UCSD-AML1 (cell line): Measurements from ENCODE around the gene UBA1.

Experiments used
- DNase-seq: peaks from one replicate; lab custom pipeline; 2025; ENCODE audit not compliant: unreplicated experiment; lab: John Stamatoyannopoulos, UW

The UBA1 gene

DNA sequence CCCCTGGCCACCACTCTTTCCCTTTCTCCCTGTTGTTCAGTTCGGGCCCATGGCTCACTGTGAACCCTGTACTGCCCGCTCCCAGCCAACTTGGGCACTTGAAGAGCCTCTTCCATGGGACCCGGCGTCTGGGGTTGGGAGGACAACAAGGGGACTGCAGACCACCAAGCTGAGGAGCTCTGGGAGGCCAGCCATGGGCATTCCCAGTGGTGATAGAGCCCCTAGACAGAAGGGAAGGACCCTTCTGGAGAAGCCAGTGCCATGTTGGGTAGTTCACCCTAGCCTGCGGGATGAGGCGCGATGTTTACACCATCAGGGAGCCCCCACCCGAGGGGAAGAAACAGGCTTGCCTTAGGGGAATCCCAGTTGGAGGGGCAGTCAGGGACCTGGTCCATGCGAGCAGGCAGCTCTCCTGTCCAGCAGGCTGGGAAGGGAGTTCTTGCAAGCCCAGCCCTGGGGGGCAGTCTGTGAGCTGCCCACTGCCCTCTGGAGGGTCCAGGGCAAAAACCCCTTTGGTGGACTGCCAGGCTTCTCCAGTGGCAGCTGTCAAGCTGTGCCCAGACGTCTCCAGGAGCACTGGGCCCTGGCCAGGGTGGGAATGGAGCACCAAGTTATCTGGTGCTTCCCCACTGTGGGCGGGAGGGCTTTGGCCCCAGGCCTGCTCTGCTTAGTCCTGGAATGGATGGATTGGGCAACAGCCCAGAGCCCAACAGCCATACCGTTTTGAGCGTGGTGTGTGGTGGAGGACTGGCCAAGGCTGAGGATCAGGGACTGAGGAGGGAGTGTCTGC lies 23.7 kb upstream of the UBA1 start:
- DNase-seq, result no peak

DNA sequence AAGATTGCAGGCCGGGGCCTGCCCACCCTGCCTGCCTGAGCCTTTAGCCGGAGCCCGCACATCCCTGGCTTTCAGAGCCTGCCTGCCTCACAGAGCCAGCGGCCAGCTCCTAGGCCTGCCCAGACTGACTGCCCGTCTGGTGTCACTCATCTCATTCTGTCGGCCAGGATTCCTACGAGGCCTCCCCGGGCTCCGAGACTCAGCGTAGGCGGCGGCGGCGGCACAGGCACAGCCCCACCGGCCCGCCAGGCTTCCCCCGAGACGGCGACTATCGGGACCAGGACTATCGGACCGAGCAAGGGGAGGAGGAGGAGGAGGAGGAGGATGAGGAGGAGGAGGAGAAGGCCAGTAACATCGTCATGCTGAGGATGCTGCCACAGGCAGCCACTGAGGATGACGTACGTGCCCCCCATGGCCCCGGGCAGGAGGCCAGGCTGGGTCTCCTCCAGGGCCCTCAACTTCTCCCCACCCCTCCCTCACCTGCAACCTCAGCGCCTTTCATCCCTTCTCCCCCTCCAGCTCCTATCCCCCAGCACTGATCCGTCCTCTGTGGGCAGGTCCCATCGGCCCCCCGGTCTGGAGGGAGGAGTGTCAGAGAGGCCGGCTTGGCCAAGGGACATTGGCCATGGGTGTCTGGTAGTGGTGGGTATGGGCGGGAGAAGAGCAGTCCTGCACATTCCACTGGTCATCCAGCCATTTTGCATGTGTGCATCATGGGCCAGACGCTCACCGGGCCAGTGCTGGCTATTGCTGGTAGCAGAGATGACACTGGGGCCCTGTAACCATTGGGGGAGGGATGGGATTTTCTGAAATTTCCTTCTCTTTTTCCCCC lies 22.6 kb upstream of the UBA1 start:
- DNase-seq, result no peak

DNA sequence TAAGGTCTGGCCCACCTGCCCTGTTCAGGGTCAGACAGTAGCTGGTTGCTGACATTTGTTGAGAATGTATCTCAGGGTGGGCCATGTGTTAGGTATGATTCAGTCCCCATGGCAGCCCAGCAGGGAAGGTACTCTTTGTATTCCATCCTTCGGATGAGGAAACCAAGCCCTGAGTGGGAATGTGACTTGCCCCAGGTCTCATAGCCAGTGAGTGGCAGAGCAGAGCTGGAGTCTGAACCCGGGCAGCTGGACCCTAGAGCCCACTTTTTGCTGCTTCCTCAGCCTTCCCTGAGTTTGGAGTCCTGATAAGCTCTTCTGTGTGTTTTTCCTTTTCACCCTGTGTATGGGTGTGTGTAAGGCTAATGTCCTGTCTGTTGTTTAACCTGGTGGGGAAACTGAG lies 21.6 kb upstream of the UBA1 start:
- DNase-seq, result no peak

DNA sequence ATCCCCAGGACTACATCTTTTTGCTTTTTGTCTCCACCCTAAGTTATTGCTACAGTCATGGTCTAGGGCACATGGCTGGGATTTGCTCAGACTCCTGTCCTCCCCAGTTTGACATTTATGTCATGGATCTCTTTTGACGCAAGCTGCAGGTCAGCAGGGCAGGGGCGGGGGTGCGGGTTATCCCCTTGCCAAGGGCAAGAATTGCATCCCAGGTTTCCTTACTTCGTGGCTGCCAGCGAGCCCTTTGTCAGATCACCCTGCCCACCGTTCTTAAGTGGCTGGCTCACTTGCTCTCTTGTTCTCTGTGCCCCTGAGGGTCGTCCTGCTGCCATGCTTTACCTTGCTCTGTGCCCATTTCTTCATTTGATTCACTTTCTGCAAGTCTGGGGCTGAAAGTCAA lies 21.1 kb upstream of the UBA1 start:
- DNase-seq, result no peak

DNA sequence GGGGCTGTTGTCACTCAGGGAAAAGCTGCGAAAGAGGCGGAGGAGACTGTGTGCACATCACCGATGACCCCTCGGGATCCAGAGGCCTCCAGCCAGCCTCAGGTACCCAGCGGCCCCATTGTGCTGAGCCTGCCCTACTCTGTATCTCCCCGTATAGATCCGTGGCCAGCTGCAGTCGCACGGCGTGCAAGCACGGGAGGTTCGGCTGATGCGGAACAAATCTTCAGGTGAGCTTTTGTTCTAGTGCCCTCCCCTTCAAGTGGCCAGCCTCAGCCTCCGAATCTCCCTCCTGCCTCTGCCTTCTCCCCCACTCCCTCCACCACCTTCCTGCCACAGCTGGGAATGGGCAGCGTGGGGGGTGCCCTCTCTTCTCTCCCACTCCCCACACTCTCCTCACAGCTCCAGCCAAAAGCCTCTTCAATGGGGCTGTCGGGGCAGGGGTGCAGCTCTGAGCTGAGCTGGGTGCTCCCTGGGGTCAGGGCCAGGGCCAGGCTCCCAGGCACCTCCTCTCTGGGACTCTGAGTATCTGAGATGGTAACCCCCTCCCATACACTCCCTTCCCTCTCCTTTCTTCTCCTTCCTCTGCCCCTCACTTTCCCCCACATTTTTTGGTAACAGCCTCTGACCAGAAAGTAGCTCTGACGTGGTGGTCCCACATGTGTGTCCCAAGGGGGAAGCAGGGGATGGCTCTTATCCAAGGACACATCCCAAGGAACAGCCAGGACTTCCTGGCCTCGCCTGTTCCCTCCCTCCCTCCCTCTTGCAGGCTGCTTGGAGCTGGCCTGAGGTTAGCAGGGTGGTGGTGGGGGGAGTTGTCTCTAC lies 20.4 kb upstream of the UBA1 start:
- DNase-seq, result no peak

DNA sequence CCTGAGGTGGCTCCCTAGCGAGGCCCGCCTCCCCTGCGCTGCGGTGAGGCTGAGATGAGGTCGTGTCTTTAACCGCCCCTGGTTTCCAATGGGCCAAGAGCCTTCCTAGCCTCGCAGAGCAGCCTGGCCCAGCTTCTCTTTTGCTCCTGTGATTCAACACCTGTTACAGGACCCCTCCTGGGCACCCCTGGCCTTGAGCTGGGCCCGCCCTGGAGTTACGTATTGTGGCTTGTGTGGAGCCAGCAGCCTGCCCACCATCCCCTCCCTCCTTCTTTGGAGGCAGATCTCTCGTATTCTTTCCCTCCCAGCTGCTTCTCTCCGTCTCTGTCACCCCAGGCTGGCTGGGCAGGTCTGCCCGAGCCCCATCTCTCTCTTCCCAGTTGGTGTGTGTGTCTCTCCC lies 19.3 kb upstream of the UBA1 start:
- DNase-seq, result no peak

DNA sequence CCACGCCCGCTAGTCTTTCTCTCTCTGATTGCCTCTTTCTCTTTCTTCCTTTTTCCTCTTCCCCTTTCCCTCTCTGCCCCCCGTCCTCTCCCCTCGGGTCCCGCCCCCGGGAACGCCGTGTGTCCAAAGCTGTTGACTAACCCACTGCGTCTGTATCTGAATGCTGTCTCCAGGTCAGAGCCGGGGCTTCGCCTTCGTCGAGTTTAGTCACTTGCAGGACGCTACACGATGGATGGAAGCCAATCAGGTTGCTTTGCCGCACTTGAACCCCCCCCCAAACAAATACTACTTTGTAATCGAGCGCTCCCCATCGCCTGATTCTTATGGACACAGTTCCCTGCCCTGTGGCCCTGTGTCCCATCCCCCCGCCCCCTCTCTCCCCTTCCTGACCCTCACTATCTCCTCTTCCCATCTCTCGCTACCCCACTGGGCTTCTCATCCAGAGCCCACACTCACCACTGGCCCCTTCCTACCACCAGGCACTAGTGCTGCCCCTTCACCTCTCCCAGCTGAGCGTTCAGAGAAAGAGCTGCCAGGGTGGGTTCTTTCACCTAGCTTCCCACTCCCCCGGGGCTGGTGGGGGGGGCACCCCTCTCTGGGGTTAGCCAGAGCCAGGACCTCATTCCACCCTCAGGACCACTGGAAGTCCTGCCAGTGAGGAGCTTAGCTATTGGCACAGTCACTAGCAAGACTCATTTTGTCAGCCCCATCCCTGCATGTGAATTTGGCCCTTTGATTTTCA lies 18.6 kb upstream of the UBA1 start:
- DNase-seq, result no peak

DNA sequence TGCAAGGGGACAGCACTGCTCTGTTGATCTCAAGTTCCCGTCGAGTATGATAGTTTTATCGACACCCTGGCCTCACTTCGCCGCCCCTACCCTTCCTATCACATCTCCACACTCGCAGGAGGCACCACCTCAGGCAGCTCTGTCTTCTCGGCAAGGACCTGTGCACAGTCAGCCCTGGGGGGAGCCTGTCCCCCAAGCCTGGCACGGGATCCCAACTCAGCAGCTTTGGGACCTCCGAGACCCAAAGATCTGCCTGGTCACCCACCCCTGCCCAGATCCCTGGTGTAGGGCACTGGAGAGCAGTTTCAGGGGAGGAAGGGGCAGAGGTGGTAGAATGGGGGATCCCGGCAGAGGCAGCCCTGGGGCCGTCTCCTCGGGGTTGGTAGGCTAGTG lies 18.0 kb upstream of the UBA1 start:
- DNase-seq, result no peak

DNA sequence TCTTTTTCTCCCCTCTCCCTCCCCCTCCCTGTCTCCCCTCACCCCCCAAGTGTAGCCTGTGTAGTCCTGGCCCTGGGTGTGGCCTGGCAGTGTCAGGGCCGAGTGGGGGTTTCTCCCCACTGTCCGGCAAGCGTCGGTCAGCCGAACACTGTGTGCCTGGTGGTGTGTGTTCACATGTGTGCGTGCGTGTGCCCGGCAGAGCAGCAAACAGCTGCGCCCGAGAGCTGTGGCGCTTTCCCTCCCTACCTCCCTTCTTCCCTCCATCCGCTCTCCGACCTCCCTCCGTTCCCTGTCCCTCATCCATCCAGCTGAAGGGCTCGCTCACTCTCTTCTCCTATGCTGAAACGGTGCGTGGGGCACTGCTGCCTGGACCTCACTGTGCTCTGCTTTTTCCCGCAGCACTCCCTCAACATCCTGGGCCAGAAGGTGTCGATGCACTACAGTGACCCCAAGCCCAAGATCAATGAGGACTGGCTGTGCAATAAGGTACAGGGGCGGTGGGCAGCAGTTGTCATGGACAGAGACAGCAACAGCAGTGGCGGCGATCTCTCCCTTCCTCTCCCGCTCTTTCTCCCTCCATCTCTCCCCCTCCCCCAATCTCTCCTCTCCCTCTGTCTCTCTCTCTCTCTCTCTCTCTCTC lies 17.4 kb upstream of the UBA1 start:
- no peak for DNase-seq

DNA sequence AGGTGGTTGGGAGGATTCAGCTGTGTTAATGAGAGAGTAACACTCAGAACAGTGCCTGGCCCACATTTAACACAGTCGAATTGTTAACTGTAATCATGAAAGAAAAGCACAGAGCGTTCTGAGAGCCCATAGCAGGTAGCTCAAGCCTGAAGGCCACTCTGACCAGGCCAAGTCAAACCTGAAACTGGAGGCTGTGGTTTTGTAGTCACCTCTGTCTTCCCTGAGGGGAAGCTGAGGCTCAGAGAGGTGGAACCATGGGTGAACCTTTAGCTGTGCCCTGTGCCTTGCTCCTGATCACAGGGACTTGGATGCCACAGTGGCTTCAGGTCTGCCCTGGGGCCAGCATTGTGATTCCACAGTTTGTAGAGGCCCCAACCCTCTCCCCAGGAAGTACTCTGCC lies 16.6 kb upstream of the UBA1 start:
- no peak for DNase-seq

DNA sequence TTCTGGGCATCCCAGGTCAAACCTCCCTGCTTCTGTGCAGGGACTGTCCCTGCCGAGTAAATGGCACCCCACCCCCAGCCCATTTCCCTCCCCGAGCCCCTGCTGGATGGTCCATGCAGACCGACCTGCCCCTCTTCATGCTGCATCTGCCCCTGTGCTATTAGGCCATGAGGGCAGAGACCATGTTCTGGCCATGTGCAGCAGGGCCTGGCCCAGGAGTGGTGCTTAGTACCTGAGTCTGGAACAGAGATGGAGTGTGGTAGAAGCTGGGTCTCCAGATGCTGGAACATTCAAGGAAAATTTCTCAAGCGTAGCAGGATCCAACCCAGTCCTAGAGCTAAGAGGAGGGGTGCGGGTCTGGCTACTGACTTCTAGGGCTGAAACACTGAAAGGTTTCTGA lies 15.3 kb upstream of the UBA1 start:
- no peak for DNase-seq

DNA sequence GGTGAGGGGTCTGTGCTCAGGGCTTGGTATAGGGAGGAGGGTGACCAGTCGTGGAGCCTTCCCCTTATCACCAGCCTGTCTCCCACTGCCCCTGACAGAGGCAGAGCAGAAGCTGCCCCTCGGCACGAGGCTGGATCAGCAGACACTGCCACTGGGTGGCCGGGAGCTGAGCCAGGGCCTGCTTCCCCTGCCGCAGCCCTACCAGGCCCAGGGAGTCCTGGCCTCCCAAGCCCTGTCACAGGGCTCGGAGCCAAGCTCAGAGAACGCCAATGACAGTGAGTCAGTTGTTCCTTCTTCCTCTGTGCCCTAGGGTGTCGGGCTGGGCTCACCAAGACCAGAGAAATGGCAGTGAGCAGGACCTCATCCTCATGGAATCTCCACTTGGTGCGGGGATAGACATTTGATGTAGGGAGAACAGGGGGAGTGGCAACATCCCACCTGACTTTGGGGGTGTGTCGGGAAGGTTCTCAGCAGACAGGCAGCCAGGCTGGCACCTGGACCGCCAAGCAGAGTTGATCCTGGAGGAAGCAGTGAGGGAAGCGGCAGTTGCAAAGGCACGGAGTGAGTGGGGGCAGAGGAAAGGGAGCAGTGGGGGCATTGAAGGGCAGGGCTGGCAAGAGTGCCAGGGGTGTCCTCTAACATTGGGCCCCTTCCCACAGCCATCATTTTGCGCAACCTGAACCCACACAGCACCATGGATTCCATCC lies 14.3 kb upstream of the UBA1 start:
- no peak for DNase-seq

DNA sequence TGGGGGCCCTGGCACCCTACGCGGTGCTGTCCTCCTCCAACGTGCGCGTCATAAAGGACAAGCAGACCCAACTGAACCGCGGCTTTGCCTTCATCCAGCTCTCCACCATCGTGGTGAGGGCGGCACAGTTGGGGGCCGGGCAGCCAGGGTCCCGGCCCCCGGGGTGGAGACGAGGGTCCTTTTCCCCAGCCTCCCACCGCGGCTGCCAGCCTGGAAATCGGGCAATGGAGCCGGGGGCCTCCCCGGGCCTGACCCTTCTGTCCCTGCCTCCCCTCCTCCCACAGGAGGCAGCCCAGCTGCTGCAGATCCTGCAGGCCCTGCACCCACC lies 13.7 kb upstream of the UBA1 start:
- no peak for DNase-seq

DNA sequence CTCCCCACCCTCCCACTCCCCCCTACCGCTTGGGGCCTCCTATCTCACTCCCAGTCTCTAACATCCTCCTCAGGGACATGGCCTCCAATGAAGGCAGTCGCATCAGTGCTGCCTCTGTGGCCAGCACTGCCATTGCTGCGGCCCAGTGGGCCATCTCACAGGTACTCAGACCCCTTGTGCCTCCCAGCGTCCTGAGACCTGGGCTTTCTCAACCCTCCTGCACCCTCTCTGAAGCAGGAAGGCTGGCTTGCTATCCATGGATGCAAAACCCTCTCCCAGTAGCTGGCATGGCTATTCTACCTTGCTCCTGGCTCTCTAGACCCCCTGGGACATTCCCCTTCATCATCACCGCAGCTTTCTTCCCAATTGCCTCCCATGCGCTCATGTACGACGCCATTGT lies 13.3 kb upstream of the UBA1 start:
- DNase-seq, result no peak

DNA sequence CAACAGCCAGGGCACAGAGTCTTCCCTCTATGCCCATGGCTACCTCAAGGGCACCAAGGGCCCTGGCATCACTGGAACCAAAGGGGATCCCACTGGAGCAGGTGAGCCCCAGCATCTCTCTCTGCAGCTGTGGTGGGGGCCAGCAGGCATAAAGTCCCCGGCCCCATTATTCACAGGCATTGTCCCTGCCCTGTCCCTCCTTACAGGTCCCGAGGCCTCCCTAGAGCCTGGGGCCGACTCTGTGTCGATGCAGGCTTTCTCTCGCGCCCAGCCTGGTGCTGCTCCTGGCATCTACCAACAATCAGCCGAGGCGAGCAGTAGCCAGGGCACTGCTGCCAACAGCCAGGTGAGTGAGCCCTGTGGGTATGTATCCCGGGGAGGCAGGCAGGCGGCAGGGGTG lies 12.3 kb upstream of the UBA1 start:
- DNase-seq, result no peak

DNA sequence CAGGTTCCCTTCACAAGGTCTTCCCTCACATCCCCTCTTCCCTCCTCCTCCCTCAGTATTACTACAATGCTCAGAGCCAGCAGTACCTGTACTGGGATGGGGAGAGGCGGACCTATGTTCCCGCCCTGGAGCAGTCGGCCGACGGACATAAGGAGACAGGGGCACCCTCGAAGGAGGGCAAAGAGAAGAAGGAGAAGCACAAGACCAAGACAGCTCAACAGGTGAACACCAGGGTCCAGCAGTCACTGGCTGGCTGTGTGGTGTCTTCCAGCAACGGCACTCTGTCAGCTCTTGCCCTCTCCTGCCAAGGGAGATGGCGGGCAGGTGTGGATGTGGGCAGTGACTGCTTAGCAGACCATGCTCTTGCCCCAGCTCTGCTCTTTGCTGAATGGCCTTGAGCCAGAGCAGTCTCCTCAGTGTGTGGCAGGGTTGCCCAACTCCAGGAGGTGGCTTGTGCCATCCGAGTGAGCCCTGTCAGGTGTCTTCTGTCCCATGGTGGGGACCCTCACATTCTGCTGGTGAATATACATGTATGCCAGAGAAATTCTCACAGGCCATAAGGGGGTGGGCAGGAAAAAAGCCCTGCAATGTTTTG lies 11.4 kb upstream of the UBA1 start:
- no peak for DNase-seq

DNA sequence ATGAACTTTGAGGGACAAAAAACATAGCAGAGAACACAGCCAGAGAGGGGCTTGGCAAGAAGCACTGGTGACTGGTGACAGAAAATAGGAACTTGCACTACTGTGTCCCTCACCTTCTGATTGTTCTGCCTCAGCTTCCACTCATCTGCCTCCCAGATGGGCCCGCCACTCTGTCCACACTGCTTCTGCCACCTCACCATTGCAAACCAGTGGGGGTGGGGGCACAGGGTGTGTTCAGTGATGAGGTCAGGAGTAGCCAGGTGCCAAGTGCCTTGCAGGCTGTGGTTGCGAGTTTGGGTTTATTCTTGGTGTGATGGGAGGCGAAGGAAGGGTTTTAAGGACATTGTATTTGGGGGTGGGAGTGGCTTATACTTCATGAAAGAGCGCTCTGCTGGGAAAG lies 9.1 kb upstream of the UBA1 start:
- no peak for DNase-seq

DNA sequence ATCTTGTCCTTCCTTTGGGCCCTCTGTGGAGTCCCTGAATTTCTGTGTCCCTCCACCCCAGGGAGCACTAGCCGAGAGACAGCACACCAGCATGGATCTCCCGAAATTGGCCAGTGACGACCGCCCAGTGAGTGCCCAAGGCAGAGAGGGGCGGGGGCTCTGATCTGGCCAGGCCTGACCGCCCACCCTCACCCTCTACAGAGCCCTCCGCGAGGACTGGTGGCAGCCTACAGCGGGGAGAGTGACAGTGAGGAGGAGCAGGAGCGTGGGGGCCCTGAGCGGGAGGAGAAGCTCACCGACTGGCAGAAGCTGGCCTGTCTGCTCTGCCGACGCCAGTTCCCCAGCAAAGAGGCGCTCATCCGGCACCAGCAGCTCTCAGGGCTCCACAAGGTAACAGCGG lies 8.4 kb upstream of the UBA1 start:
- DNase-seq, result no peak

DNA sequence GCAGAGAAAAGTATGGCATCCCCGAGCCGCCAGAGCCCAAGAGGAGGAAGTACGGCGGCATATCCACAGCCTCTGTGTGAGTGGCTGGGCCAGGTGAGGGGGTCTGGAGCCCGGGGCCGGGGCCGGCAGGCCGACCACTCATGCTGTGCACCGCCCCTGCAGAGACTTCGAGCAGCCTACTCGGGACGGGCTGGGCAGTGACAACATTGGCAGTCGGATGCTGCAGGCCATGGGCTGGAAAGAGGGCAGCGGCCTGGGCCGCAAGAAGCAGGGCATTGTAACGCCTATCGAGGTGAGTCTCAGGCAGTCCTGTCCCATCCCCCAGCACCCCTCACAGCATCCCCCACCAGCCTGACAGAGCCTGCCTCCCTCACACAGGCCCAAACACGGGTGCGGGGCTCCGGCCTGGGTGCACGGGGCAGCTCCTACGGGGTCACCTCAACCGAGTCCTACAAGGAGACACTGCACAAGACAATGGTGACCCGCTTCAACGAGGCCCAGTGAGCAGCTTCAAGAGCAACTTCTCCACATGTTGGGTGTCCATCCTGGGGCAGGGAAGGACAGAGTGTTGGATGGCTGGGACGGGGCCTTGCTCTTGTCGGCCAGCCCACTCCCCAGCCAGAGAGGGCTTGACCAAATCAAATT lies 7.4 kb upstream of the UBA1 start:
- DNase-seq, result no peak
